Measurements from ENCODE around the gene PATZ1. TPM values are rescaled to one million over a fixed set of nuclear protein-coding genes. Genes with fewer than 3 reads are reported as not detected.

Gene PATZ1
- total RNA-seq, 1 donor from 2014 or later: 24.0 TPM

Other genes starting within 250 kb of the PATZ1 start
- gene SELENOM, start 238.8 kb downstream of the PATZ1 start, total RNA-seq: 157 and 205 TPM in 2 replicates
- 3.0 and 3.3 TPM in 2 replicates for gene INPP5J, start 223.4 kb downstream of the PATZ1 start, total RNA-seq
- not detected in 2 replicates for gene PLA2G3, start 205.8 kb downstream of the PATZ1 start, total RNA-seq
- 28.9 and 29.3 TPM in 2 replicates for gene RNF185, start 186.2 kb downstream of the PATZ1 start, total RNA-seq
- gene LIMK2, start 134.0 kb downstream of the PATZ1 start, total RNA-seq: 128 and 136 TPM in 2 replicates
- gene PIK3IP1, start 53.9 kb downstream of the PATZ1 start, total RNA-seq: 21.4 and 22.3 TPM in 2 replicates
- 56.7 and 59.6 TPM in 2 replicates for gene DRG1, start 53.3 kb upstream of the PATZ1 start, total RNA-seq
- 24.3 and 27.0 TPM in 2 replicates for gene EIF4ENIF1, start 143.5 kb upstream of the PATZ1 start, total RNA-seq
- 13.6 TPM in 2 replicates for gene SFI1, start 150.2 kb upstream of the PATZ1 start, total RNA-seq